HG02798 (cell line): ENCODE results near the gene GALM.
"Not testable (repeated sequence)": the region's sequence is repeated elsewhere in the genome, so short reads cannot be mapped to it uniquely, and the experiment has no call there.

Experiments used
- ATAC-seq: cut with Tn5 transposase; IDR thresholded peaks from one replicate; pipeline ENCODE4 v1.9.1; 2021; ENCODE audit warnings: mild to moderate bottlenecking; ENCODE audit not compliant: unreplicated experiment, poor library complexity

The GALM gene

GRCh38 chr2:38706846-38707345 is 41.0 kb downstream of the GALM start:
- no peak for ATAC-seq

DNA sequence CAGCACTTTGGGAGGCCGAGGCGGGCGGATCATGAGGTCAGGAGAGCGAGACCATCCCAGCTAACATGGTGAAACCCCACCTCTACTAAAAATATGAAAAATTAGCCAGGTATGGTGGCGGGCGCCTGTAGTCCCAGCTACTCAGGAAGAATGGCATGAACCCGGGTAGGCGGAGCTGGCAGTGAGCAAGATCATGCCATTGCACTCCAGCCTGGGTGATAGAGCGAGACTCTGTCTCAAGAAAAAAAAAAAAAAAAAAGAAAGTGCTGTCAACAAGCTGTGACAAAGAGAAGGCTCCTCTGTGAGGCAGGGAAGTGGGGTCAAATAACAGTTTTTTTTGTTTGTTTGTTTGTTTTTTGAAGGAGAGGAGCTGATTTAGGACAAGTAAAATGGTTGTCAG is 42.6 kb downstream of the GALM start:
- ATAC-seq = not testable (repeated sequence)

- no peak for ATAC-seq
Measured at GRCh38 chr2:38708900-38709566, 43.1 kb downstream of the GALM start.

GRCh38 chr2:38709567-38710194 is 43.8 kb downstream of the GALM start:
- peak; percentile 77 for ATAC-seq

DNA sequence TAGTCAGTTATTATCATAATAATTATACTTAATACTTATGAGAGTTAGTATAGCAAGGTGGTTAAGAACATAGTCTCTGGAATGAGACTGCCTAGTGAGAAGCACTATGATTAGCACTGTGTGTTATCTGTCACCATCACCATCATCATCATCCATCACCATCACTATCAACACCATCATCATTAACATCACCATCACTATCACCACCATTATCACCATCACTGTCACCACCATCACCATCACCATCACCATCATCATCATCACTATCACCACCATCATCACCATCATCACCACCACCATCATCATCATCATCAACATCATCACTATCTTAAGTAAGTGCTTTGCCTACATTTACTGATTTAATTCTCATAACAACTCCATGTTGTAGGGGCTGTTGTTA is 45.6 kb downstream of the GALM start:
- no peak for ATAC-seq

DNA sequence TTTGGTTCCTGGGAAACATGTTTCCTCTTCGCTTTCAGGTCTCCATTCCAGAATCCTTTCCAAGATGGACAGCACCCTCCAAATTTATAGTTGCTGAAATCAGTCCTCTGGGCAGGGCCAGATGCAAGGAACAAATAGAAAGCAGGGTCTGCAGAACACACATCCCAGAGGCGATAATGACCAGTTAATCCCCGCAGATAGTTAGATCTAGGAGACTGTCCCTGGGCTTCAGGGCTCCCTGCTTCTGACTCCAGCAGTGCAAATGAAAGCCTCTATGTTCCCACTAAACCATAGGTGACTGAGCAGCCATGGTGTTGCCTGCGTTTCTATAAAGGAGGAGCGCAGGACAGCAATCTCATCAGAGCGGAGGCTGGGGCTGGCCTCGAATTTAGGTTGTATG is 46.5 kb downstream of the GALM start:
- no peak for ATAC-seq

DNA sequence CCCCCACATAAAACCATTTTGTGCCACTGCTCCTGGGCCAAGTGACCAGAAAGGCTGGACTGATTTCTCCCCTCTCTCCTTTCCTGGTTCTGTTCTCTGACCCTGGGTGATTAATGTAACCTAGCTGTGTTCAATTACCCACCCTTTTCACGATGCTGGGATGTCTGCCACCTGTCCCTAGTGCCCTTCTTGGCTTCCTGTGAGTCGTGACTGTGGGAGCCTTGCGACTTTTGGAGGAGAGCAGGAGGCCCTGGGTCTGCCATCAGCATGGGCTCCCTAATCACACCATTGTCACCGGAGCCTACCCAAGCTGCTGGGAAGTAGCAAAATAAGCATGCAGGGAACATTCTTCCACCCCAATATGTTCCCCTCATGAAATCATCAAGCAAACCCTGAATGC is 47.0 kb downstream of the GALM start:
- ATAC-seq = no peak

- ATAC-seq = no peak
Measured at GRCh38 chr2:38713338-38713737, 47.4 kb downstream of the GALM start.

DNA sequence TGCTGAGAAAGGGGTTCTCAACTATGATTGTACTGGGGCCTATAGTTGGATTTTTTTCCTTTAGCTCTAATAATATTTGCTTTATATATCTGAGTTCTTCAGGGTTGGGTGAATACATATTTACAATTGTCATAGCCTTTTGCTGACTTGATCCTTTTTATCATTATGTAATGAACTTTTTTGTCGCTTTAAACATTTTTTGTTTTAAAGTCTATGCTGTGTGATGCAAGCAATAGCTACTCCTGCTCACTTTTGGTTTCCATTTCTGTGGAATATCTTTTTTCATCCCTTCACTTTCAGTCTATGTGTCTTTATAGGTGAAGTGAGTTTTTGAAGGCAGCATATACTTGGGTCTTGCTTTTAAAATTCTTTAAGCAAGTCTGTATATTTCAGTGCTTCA is 49.0 kb downstream of the GALM start:
- not testable (repeated sequence) for ATAC-seq

- ATAC-seq = no peak
Measured at GRCh38 chr2:38716185-38716584, 50.3 kb downstream of the GALM start.

GRCh38 chr2:38718601-38719000 is 52.7 kb downstream of the GALM start:
- no peak for ATAC-seq

GRCh38 chr2:38719706-38720105 is 53.8 kb downstream of the GALM start:
- ATAC-seq = no peak

GRCh38 chr2:38720613-38721241 is 54.8 kb downstream of the GALM start:
- no peak for ATAC-seq

- ATAC-seq = peak; percentile 40
Measured at GRCh38 chr2:38722271-38723061, 56.6 kb downstream of the GALM start.

- ATAC-seq = peak; percentile 73
Measured at GRCh38 chr2:38723173-38723572, 57.3 kb downstream of the GALM start.

GRCh38 chr2:38727661-38728060 is 61.7 kb downstream of the GALM start:
- no peak for ATAC-seq

GRCh38 chr2:38728694-38729093 is 62.8 kb downstream of the GALM start:
- ATAC-seq = no peak

DNA sequence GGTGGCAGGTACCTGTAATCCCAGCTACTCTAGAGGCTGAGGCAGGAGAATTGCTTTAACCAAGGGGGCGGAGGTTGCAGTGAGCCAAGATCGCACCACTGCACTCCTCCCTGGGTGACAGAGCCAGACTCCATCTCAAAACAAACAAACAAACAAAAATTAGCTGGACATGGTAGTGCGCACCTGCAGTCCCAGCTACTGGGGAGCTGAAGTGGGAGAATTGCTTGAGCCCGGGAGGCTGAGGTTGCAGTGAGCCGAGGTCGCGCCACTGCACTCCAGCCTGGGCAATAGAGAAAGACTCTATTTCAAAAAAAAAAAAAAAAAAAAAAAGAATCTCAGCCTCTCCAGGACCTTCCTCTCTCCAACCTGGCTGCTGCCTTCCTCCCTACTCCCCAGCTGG is 65.2 kb downstream of the GALM start:
- no peak for ATAC-seq

DNA sequence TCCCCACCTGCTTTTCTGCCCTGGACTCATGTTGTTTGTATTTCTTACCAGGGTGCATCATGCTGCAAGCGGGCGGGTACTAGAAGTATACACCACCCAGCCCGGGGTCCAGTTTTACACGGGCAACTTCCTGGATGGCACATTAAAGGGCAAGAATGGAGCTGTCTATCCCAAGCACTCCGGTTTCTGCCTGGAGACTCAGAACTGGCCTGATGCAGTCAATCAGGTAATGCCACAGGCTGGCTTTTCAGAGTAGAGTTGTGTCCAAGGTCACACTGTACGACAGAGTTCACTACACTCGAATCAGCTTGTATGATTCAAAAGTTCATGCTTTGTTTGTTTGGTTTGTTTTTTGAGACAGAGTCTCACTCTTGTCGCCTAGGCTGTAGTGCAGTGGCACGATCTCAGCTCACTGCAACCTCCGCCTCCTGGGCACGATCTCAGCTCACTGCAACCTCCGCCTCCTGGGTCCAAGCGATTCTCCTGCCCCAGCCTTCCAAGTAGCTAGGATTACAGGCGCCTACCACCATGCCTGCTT is 65.8 kb downstream of the GALM start:
- ATAC-seq = no peak

DNA sequence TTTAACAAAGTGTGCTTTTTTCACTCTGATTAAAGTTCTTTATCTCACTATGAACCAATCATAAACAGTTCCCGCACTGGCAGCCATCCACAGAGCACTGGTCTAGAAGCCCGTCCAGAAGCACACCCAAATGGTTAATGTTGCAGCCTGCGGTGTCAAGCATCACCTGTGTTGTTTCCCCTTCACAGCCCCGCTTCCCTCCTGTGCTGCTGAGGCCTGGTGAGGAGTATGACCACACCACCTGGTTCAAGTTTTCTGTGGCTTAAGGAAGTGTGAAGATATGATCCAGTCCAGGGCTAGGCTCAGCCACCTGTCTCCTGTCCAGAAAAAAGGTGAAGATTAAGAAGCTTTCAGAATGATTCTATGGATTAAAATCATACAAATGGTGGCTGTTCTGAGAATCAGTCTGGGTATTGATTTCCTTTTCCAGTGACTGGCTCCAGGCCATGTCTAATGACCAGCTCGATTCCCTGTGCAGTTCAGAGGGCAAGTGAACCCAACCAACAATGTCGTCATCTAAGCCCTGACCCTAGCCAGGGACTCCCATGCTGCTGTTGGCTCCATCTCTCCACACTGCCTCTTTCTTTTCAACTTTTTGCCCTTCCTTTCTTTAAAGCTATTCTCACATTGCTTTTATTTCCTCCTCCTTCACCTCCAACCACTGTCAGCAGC is 67.5 kb downstream of the GALM start:
- no peak for ATAC-seq
